Measurements from ENCODE around the gene IBTK.
"Not testable (repeated sequence)": the region's sequence is repeated elsewhere in the genome, so short reads cannot be mapped to it uniquely, and the experiment has no call there.

IBTK gene

GRCh38 chr6:82197784-82198183 lies 49.8 kb downstream of the IBTK start:
- no peak for DNase-seq (ENCODE audit: extremely low read depth, insufficient read length)
- Histone ChIP-seq H3K27me3 (replicated peaks; ENCODE audit: control insufficient read depth, insufficient read depth, low read length) (no peaks in the 10 kb centered on the region), H3K4me3 (replicated peaks; ENCODE audit: low read depth, low read length) (no peak overlapping the region), H3K36me3 (ENCODE audit: control insufficient read depth, insufficient read depth, low read length) (peaks cover 3% of the 10 kb centered on the region)
- TF ChIP-seq CTCF (IDR thresholded peaks at IDR 0.05; ENCODE audit: insufficient read depth, low read length, poor library complexity, severe bottlenecking) = no peak

- not testable (repeated sequence) for H3K36me3 ChIP-seq (ENCODE audit: control insufficient read depth, insufficient read depth, low read length); DNase-seq (ENCODE audit: extremely low read depth, insufficient read length); H3K27me3 ChIP-seq (replicated peaks; ENCODE audit: control insufficient read depth, insufficient read depth, low read length); H3K4me3 ChIP-seq (replicated peaks; ENCODE audit: low read depth, low read length)
Measured at GRCh38 chr6:82197245-82197644, 50.3 kb downstream of the IBTK start.

- DNase-seq (ENCODE audit: extremely low read depth, insufficient read length) = no peak
Measured at GRCh38 chr6:82196161-82196560, 51.4 kb downstream of the IBTK start.

GRCh38 chr6:82195619-82196018 lies 51.9 kb downstream of the IBTK start:
- H3K4me3 ChIP-seq (replicated peaks; ENCODE audit: low read depth, low read length) = no peak overlapping the region
- DNase-seq (ENCODE audit: extremely low read depth, insufficient read length) = no peak
- H3K27me3 ChIP-seq (replicated peaks; ENCODE audit: control insufficient read depth, insufficient read depth, low read length) = no peaks in the 10 kb centered on the region
- no peak for TF ChIP-seq CTCF (IDR thresholded peaks at IDR 0.05; ENCODE audit: insufficient read depth, low read length, poor library complexity, severe bottlenecking)
- peaks cover 3% of the 10 kb centered on the region for H3K36me3 ChIP-seq (ENCODE audit: control insufficient read depth, insufficient read depth, low read length)

More at GRCh38 chr6:82196161-82196560, 51.4 kb downstream of the IBTK start:
- no peak for TF ChIP-seq CTCF (IDR thresholded peaks at IDR 0.05; ENCODE audit: insufficient read depth, low read length, poor library complexity, severe bottlenecking)
- H3K4me3 ChIP-seq (replicated peaks; ENCODE audit: low read depth, low read length) = no peak overlapping the region
- H3K27me3 ChIP-seq (replicated peaks; ENCODE audit: control insufficient read depth, insufficient read depth, low read length) = no peaks in the 10 kb centered on the region
- peaks cover 3% of the 10 kb centered on the region for H3K36me3 ChIP-seq (ENCODE audit: control insufficient read depth, insufficient read depth, low read length)

- DNase-seq (ENCODE audit: extremely low read depth, insufficient read length) = no peak
- Histone ChIP-seq H3K36me3 (ENCODE audit: control insufficient read depth, insufficient read depth, low read length) (peaks cover 2% of the 10 kb centered on the region; the same call in 1 of the 2 replicates), H3K4me3 (replicated peaks; ENCODE audit: low read depth, low read length) (no peak overlapping the region), H3K27me3 (replicated peaks; ENCODE audit: control insufficient read depth, insufficient read depth, low read length) (no peaks in the 10 kb centered on the region)
- no peak for TF ChIP-seq CTCF (IDR thresholded peaks at IDR 0.05; ENCODE audit: insufficient read depth, low read length, poor library complexity, severe bottlenecking)
Measured at GRCh38 chr6:82185948-82186535, 61.5 kb downstream of the IBTK start.

GRCh38 chr6:82183642-82184282 lies 63.8 kb downstream of the IBTK start:
- Histone ChIP-seq H3K4me3 (replicated peaks; ENCODE audit: low read depth, low read length) (no peak overlapping the region), H3K36me3 (ENCODE audit: control insufficient read depth, insufficient read depth, low read length) (peaks cover 4% of the 10 kb centered on the region; the same call in 1 of the 2 replicates)
- no peak for TF ChIP-seq CTCF (IDR thresholded peaks at IDR 0.05; ENCODE audit: insufficient read depth, low read length, poor library complexity, severe bottlenecking)

More at GRCh38 chr6:82183642-82184282, 63.8 kb downstream of the IBTK start:
- H3K27me3 ChIP-seq (replicated peaks; ENCODE audit: control insufficient read depth, insufficient read depth, low read length) = no peaks in the 10 kb centered on the region
- no peak for DNase-seq (ENCODE audit: extremely low read depth, insufficient read length)

Measured in GM06990 (cell line).